ENCODE measurements around the gene PAK5.

PAK5 gene

GRCh38 chr20:9711872-9712271 lies 127.0 kb downstream of the PAK5 start:
- Histone ChIP-seq H3K27me3 (no peaks in the 10 kb centered on the region), H3K4me3 (ENCODE audit: low read depth in 1 of 2, low read length in 1 of 2) (no peak overlapping the region), H3K9me3 (no peaks in the 10 kb centered on the region), H3K4me1 (ENCODE audit: control insufficient read depth in 1 of 2, insufficient read depth in 1 of 2, low read depth in 1 of 2, low read length in 1 of 2) (no peaks in the 10 kb centered on the region), H3K27ac (no peak overlapping the region), H3K36me3 (no peaks in the 10 kb centered on the region)
- no peak for TF ChIP-seq CTCF (IDR thresholded peaks at IDR 0.05)

GRCh38 chr20:9710685-9711084 lies 128.2 kb downstream of the PAK5 start:
- no peaks in the 10 kb centered on the region for H3K9me3 ChIP-seq
- H3K4me1 ChIP-seq (ENCODE audit: control insufficient read depth in 1 of 2, insufficient read depth in 1 of 2, low read depth in 1 of 2, low read length in 1 of 2): no peaks in the 10 kb centered on the region
- TF ChIP-seq CTCF (IDR thresholded peaks at IDR 0.05): no peak
- H3K36me3 ChIP-seq: no peaks in the 10 kb centered on the region
- no peaks in the 10 kb centered on the region for H3K27me3 ChIP-seq
- no peak overlapping the region for H3K27ac ChIP-seq
- H3K4me3 ChIP-seq (ENCODE audit: low read depth in 1 of 2, low read length in 1 of 2): no peak overlapping the region

- Histone ChIP-seq H3K27ac (no peak overlapping the region), H3K36me3 (no peaks in the 10 kb centered on the region), H3K27me3 (no peaks in the 10 kb centered on the region), H3K4me1 (ENCODE audit: control insufficient read depth in 1 of 2, insufficient read depth in 1 of 2, low read depth in 1 of 2, low read length in 1 of 2) (no peaks in the 10 kb centered on the region), H3K4me3 (ENCODE audit: low read depth in 1 of 2, low read length in 1 of 2) (no peak overlapping the region), H3K9me3 (no peaks in the 10 kb centered on the region)
- no peak for TF ChIP-seq CTCF (IDR thresholded peaks at IDR 0.05)
Observed at GRCh38 chr20:9705722-9706476, 133.0 kb downstream of the PAK5 start.

DNA sequence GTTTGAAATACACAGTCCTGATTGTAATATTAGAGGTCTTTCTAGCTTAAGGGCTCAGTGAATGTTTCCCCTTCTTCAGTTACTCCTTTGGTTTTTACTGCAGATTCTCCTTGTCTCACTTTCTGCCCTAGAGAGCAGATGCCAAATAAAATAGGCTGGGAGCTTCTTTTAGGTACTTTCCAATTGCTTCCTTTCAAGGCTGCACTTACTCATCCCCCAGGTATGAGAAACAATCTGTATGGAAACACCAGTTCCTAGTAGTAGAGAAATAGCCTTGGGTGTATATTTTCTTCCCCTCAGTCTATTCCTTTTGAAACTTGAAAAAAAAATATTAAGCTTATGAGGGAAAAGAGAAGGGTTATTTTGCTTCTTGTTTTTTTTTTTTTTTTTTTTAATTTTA lies 139.7 kb downstream of the PAK5 start:
- H3K27ac ChIP-seq: no peak overlapping the region
- H3K4me3 ChIP-seq (ENCODE audit: low read depth in 1 of 2, low read length in 1 of 2): no peak overlapping the region
- no peaks in the 10 kb centered on the region for H3K9me3 ChIP-seq
- no peak for TF ChIP-seq CTCF (IDR thresholded peaks at IDR 0.05)
- no peaks in the 10 kb centered on the region for H3K36me3 ChIP-seq
- no peaks in the 10 kb centered on the region for H3K4me1 ChIP-seq (ENCODE audit: control insufficient read depth in 1 of 2, insufficient read depth in 1 of 2, low read depth in 1 of 2, low read length in 1 of 2)
- H3K27me3 ChIP-seq: no peaks in the 10 kb centered on the region

DNA sequence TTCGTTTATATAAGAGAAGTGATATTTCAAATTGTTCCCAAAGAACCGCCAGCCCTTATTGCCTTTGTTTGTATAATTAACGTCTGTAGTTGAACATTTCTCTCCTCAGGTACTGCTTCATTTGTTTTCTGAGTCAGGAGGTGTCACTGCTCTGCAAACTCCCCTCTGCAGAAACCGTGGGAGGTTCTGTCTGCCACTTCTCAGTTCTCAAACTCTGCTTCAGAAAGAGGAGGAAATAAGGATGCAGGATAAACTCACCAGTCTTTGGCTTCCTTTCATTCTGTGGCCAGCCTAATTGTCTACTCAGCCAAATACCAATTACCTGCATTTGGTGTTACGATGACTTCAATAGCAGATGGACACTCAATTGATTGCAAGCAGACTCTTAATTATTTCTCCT lies 149.8 kb downstream of the PAK5 start:
- Histone ChIP-seq H3K27ac (no peak overlapping the region), H3K4me1 (ENCODE audit: control insufficient read depth in 1 of 2, insufficient read depth in 1 of 2, low read depth in 1 of 2, low read length in 1 of 2) (no peaks in the 10 kb centered on the region), H3K9me3 (no peaks in the 10 kb centered on the region), H3K36me3 (no peaks in the 10 kb centered on the region), H3K4me3 (ENCODE audit: low read depth in 1 of 2, low read length in 1 of 2) (no peak overlapping the region), H3K27me3 (no peaks in the 10 kb centered on the region)
- TF ChIP-seq CTCF (IDR thresholded peaks at IDR 0.05): no peak
